ENCODE results near the gene SLC39A7. TPM values are rescaled to one million over a fixed set of nuclear protein-coding genes. Genes with fewer than 3 reads are reported as not detected.

The SLC39A7 gene
- total and polyA plus RNA-seq, 2 of the 13 experiments (the other 11 are each of a cell fraction or from before 2014, with no cell fraction given): 142 to 229 TPM

DNA sequence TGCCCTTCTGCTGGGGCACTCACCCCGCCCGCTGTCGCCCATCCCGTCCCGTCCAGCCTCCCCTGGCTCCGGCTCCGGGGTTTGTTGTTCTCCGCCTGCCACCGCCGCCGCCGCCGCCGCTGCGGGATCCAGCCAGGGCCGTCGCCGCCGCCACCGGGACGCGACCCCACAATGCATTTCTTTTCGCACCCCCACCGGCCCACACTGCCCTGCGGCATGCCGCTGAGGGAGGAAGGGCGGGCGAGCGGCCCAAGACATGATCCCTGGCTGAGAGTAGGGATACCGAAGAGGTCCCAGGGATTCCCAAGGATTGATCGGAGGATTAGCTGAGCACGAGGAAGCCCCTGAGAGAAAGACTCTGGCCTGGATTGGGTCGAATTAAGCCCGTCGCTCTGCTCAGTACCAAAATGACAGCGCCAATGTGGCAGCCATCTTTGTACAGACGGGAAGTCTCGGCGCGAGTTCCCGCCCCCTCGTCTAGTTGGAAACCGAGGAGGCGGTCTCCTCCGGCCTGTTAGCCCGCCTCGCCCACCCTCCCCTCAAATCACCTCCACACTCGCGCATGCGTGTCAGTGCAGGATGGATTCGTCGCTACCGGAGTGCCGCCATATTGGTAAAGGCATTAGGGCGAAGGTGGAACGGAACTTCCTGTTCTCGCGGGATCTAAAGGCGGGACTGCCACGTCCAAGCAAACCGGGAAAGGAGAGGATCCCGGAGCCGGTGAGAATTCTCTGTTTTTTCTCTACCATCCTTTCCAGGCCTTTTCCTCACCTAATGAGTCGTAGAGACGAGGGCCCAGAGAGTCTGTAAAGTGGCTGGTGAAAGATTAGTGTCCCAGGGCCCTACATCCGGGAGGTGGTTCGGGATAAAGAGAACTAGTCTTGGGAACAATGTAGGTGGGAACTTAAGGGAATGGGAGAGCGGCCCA lies at the start of gene SLC39A7, which contains the start of gene RXRB (continued):
- TF ChIP-seq TCF7 (IDR thresholded peaks at IDR 0.05; ENCODE audit: low read depth): no peak; the same call in 1 of the 2 replicates
- no peak for TF ChIP-seq MTA3 (CRISPR knock-in tag; IDR thresholded peaks at IDR 0.05)
- no peak; the same call in none of the 2 replicates for TF ChIP-seq TARDBP (CRISPR knock-in tag; IDR thresholded peaks at IDR 0.05)
- peak; percentile 78; the same call in 1 of the 2 replicates for TF ChIP-seq KDM3A (CRISPR knock-in tag; IDR thresholded peaks at IDR 0.05; ENCODE audit: low read depth)
- peak; percentile 75; the same call in 1 of the 2 replicates for TF ChIP-seq ARID2 (CRISPR knock-in tag; IDR thresholded peaks at IDR 0.05; ENCODE audit: borderline replicate concordance)
- TF ChIP-seq, protein P1, sequence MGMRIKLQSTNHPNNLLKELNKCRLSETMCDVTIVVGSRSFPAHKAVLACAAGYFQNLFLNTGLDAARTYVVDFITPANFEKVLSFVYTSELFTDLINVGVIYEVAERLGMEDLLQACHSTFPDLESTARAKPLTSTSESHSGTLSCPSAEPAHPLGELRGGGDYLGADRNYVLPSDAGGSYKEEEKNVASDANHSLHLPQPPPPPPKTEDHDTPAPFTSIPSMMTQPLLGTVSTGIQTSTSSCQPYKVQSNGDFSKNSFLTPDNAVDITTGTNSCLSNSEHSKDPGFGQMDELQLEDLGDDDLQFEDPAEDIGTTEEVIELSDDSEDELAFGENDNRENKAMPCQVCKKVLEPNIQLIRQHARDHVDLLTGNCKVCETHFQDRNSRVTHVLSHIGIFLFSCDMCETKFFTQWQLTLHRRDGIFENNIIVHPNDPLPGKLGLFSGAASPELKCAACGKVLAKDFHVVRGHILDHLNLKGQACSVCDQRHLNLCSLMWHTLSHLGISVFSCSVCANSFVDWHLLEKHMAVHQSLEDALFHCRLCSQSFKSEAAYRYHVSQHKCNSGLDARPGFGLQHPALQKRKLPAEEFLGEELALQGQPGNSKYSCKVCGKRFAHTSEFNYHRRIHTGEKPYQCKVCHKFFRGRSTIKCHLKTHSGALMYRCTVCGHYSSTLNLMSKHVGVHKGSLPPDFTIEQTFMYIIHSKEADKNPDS (CRISPR knock-in tag; IDR thresholded peaks at IDR 0.05): no peak; the same call in 1 of the 2 replicates
- TF ChIP-seq SOX5 (CRISPR knock-in tag; IDR thresholded peaks at IDR 0.05; ENCODE audit: borderline replicate concordance): peak; percentile 29; the same call in 1 of the 2 replicates
- peak; percentile 76; the same call in 1 of the 2 replicates for TF ChIP-seq TBX3 (IDR thresholded peaks at IDR 0.05; ENCODE audit: borderline replicate concordance)
- TF ChIP-seq SRSF4 (IDR thresholded peaks at IDR 0.05; ENCODE audit: low read depth, low read length, poor library complexity, severe bottlenecking): no peak
- peak; percentile 73; the same call in 1 of the 2 replicates for TF ChIP-seq SNAPC2 (CRISPR knock-in tag; IDR thresholded peaks at IDR 0.05)
- peak; percentile 18; the same call in 1 of the 2 replicates for TF ChIP-seq SAFB2 (CRISPR knock-in tag; IDR thresholded peaks at IDR 0.05; ENCODE audit: borderline replicate concordance, low read depth)
- TF ChIP-seq, protein P2, sequence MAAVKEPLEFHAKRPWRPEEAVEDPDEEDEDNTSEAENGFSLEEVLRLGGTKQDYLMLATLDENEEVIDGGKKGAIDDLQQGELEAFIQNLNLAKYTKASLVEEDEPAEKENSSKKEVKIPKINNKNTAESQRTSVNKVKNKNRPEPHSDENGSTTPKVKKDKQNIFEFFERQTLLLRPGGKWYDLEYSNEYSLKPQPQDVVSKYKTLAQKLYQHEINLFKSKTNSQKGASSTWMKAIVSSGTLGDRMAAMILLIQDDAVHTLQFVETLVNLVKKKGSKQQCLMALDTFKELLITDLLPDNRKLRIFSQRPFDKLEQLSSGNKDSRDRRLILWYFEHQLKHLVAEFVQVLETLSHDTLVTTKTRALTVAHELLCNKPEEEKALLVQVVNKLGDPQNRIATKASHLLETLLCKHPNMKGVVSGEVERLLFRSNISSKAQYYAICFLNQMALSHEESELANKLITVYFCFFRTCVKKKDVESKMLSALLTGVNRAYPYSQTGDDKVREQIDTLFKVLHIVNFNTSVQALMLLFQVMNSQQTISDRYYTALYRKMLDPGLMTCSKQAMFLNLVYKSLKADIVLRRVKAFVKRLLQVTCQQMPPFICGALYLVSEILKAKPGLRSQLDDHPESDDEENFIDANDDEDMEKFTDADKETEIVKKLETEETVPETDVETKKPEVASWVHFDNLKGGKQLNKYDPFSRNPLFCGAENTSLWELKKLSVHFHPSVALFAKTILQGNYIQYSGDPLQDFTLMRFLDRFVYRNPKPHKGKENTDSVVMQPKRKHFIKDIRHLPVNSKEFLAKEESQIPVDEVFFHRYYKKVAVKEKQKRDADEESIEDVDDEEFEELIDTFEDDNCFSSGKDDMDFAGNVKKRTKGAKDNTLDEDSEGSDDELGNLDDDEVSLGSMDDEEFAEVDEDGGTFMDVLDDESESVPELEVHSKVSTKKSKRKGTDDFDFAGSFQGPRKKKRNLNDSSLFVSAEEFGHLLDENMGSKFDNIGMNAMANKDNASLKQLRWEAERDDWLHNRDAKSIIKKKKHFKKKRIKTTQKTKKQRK (IDR thresholded peaks at IDR 0.05; ENCODE audit: low read length): no peak
- peak; percentile 30; the same call in 1 of the 2 replicates for TF ChIP-seq NFIB (CRISPR knock-in tag; IDR thresholded peaks at IDR 0.05; ENCODE audit: borderline replicate concordance)
- TF ChIP-seq ZNF224 (CRISPR knock-in tag; IDR thresholded peaks at IDR 0.05): no peak
- TF ChIP-seq, protein P3, sequence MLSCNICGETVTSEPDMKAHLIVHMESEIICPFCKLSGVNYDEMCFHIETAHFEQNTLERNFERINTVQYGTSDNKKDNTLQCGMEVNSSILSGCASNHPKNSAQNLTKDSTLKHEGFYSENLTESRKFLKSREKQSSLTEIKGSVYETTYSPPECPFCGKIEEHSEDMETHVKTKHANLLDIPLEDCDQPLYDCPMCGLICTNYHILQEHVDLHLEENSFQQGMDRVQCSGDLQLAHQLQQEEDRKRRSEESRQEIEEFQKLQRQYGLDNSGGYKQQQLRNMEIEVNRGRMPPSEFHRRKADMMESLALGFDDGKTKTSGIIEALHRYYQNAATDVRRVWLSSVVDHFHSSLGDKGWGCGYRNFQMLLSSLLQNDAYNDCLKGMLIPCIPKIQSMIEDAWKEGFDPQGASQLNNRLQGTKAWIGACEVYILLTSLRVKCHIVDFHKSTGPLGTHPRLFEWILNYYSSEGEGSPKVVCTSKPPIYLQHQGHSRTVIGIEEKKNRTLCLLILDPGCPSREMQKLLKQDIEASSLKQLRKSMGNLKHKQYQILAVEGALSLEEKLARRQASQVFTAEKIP (CRISPR knock-in tag; IDR thresholded peaks at IDR 0.05; ENCODE audit: borderline replicate concordance): no peak
- peak; percentile 73 for TF ChIP-seq SMAD3 (CRISPR knock-in tag; IDR thresholded peaks at IDR 0.05)
- peak; percentile 36 for TF ChIP-seq TBL1XR1 (IDR thresholded peaks at IDR 0.05; ENCODE audit: borderline replicate concordance, low read length, partially characterized antibody)
- 0 out of 2 replicates have a peak, but pooled peaks have one; percentile 63 for TF ChIP-seq RBAK (CRISPR knock-in tag; IDR thresholded peaks at IDR 0.05)
- TF ChIP-seq ZNF143 (CRISPR knock-in tag; IDR thresholded peaks at IDR 0.05): peak; percentile 92
- TF ChIP-seq ZNF562 (CRISPR knock-in tag; IDR thresholded peaks at IDR 0.05; ENCODE audit: borderline replicate concordance): no peak
